ENCODE measurements around the gene CAPZB. TPM values are rescaled to one million over a fixed set of nuclear protein-coding genes. Genes with fewer than 3 reads are reported as not detected.
A peak's percentile ranks its signal among the peaks of the same experiment; 100 is the strongest.

The CAPZB gene
- total RNA-seq, 1 experiment from 2014 or later: 348 TPM

DNA sequence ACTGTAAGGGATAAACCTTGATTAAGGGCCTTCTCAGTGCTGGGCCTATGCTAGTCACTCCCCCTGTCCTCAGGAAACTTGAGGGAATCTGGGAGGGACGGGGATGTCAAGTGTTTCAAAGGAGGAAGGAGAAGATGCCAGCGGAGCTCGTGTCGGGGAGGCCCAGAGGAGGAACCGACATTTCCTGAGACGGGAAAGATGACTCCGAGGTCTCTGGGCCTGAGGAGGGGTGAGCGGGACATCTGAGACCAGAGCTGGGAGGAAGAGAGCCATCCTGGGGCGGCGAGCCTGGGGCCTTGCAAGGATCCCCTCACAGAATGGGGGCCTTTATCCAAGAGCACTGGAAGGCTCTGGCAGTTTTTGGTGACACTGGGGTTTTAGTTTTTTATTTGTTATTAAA is 162.9 kb downstream of the CAPZB start:
- Histone ChIP-seq H3K4me1 (ENCODE audit: insufficient read depth, low read length) (no peaks in the 10 kb centered on the region), H3K14ac (ENCODE audit: insufficient read depth, low read length) (no peak overlapping the region), H2AFZ (ENCODE audit: low read length) (no peak overlapping the region), H2BK120ac (ENCODE audit: low read depth, low read length, poor library complexity, severe bottlenecking) (no peak overlapping the region), H4K20me1 (ENCODE audit: control insufficient read depth, insufficient read depth, insufficient read length) (no peaks in the 10 kb centered on the region), H3K79me1 (ENCODE audit: insufficient read depth, low read depth, low read length, poor library complexity, severe bottlenecking) (no peaks in the 10 kb centered on the region), H3K56ac (ENCODE audit: insufficient read length, low read depth, low read length) (no peak overlapping the region), H2BK20ac (ENCODE audit: low read depth, low read length, poor library complexity, severe bottlenecking) (no peak overlapping the region), H3K79me2 (ENCODE audit: insufficient read depth, low read length) (no peaks in the 10 kb centered on the region), H3T11ph (ENCODE audit: low read length) (no peak overlapping the region), H2BK12ac (ENCODE audit: insufficient read length, low read depth, low read length) (no peak overlapping the region), H4K8ac (replicated peaks; ENCODE audit: insufficient read length, low read depth, low read length) (no peak overlapping the region), H2BK5ac (ENCODE audit: insufficient read length, low read length) (no peak overlapping the region), H2AK5ac (ENCODE audit: insufficient read length, low read length) (no peak overlapping the region), H3K4me2 (ENCODE audit: insufficient read depth, insufficient read length, low read length) (no peak overlapping the region), H3K9ac (ENCODE audit: extremely low read depth, insufficient read length, low read length) (no peak overlapping the region), H2BK15ac (ENCODE audit: low read depth, low read length) (no peak overlapping the region), H3K4ac (ENCODE audit: low read depth, low read length) (no peak overlapping the region), H3K23me2 (ENCODE audit: insufficient read length, low read depth, low read length, poor library complexity, severe bottlenecking) (no peaks in the 10 kb centered on the region), H3K9me3 (ENCODE audit: control insufficient read depth, low read depth, low read length) (no peaks in the 10 kb centered on the region), H3K23ac (ENCODE audit: insufficient read length, low read depth, low read length) (no peak overlapping the region), H3K18ac (ENCODE audit: insufficient read length, low read depth, low read length) (no peak overlapping the region), H4K91ac (ENCODE audit: insufficient read length, low read depth, low read length) (no peak overlapping the region), H3K27me3 (ENCODE audit: insufficient read depth, low read length) (no peaks in the 10 kb centered on the region), H3K27ac (ENCODE audit: insufficient read length, low read depth, low read length) (no peak overlapping the region), H4K5ac (ENCODE audit: insufficient read length, low read depth, low read length) (no peak overlapping the region)
- H3K4me3 Mint-ChIP-seq: no peak overlapping the region
- DNase-seq: no peak
- H3K4me1 Mint-ChIP-seq: no peaks in the 10 kb centered on the region
- WGBS (ENCODE audit: extremely low coverage, insufficient read length, low lambda C conversion rate): no CpG with 5 or more reads among the region's 10 CpGs
- peaks cover 9 to 46% (median 42%) of the 10 kb centered on the region in 3 experiments; a peak in 6 of 7 replicates for H3K36me3 Mint-ChIP-seq (ENCODE audit: insufficient read depth in 1 of 3, low read depth in 3 of 3)
- no peaks in the 10 kb centered on the region for H3K9me3 Mint-ChIP-seq
- peak overlapping the region in 2 of 3 experiments; percentile 7 to 83; a peak in 3 of 7 replicates for H3K27ac Mint-ChIP-seq
- no peaks in the 10 kb centered on the region; the same call in 1 of the 2 replicates for H3K27me3 Mint-ChIP-seq (ENCODE audit: low read depth)
- TF ChIP-seq CTCF (conservative IDR thresholded peaks at IDR 0.05): no peak

Measured in H9 (cell line).